ENCODE results near the gene STX1B. TPM values are rescaled to one million over a fixed set of nuclear protein-coding genes. Genes with fewer than 3 reads are reported as not detected.
"Not testable (repeated sequence)": the region's sequence is repeated elsewhere in the genome, so short reads cannot be mapped to it uniquely, and the experiment has no call there.

STX1B gene
- total RNA-seq, 2 donors from 2014 or later: 1.3 to 2.1 TPM

- Histone ChIP-seq H3K36me3 (no peaks in the 10 kb centered on the region), H3K9me3 (no peaks in the 10 kb centered on the region), H3K27me3 (no peaks in the 10 kb centered on the region), H3K4me3 (no peak overlapping the region), H3K4me1 (no peaks in the 10 kb centered on the region), H3K27ac (no peak overlapping the region)
- TF ChIP-seq, protein P1, sequence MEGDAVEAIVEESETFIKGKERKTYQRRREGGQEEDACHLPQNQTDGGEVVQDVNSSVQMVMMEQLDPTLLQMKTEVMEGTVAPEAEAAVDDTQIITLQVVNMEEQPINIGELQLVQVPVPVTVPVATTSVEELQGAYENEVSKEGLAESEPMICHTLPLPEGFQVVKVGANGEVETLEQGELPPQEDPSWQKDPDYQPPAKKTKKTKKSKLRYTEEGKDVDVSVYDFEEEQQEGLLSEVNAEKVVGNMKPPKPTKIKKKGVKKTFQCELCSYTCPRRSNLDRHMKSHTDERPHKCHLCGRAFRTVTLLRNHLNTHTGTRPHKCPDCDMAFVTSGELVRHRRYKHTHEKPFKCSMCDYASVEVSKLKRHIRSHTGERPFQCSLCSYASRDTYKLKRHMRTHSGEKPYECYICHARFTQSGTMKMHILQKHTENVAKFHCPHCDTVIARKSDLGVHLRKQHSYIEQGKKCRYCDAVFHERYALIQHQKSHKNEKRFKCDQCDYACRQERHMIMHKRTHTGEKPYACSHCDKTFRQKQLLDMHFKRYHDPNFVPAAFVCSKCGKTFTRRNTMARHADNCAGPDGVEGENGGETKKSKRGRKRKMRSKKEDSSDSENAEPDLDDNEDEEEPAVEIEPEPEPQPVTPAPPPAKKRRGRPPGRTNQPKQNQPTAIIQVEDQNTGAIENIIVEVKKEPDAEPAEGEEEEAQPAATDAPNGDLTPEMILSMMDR (IDR thresholded peaks at IDR 0.05): no peak
- DNase-seq (ENCODE audit: low spot score): no peak
Observed at GRCh38 chr16:31023252-31023602, 12.8 kb upstream of the STX1B start.

- H3K36me3 ChIP-seq: no peaks in the 10 kb centered on the region
- H3K4me3 ChIP-seq: no peak overlapping the region
- no peak overlapping the region for H3K27ac ChIP-seq
- H3K9me3 ChIP-seq: no peaks in the 10 kb centered on the region
- TF ChIP-seq, protein P1 (IDR thresholded peaks at IDR 0.05): no peak
- DNase-seq (ENCODE audit: low spot score): no peak
- no peaks in the 10 kb centered on the region for H3K27me3 ChIP-seq
- no peaks in the 10 kb centered on the region for H3K4me1 ChIP-seq
Observed at GRCh38 chr16:31022544-31023251, 12.3 kb upstream of the STX1B start.

DNA sequence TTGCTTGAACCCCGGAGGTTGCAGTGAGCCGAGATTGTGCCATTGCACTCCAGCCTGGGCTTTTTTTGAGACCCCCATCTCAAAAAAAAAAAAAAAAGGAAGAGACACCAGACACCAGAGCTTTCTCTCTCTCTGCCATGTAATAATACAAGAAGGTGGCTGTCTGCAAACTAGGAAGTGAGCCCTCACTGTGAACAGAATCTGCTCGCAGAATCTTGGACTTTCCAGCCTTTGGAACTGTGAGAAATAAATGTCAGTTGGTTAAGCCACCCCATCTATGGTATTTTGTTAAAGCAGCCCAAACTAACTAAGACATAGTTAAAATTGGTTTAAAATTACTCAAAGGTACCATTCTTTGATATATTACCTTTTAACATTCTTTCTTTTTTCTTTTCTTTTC, 10.1 kb upstream of the STX1B start:
- TF ChIP-seq, protein P1 (IDR thresholded peaks at IDR 0.05): no peak

DNA sequence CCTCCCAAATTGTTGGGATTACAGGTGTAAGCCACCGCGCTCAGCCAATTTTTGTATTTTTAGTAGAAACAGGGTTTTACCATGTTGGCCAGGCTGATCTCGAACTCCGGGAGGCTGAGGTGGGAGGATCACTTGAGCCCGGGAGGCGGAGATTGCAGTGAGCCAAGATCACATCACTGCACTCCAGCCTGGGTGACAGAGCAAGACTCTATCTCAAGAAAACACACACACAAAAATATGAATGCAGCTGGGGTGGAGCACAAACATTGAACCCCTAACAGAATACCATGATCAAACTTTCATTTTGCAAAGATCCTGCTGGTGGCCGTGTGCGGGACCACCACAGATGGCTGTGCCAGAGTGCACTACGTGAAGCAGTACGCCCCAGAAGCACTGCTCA, 7.3 kb upstream of the STX1B start:
- not testable (repeated sequence) for H3K4me1 ChIP-seq; H3K27ac ChIP-seq; H3K4me3 ChIP-seq; H3K9me3 ChIP-seq; DNase-seq (ENCODE audit: low spot score); H3K36me3 ChIP-seq; H3K27me3 ChIP-seq

More for the DNA sequence above, 10.1 kb upstream of the STX1B start:
- Histone ChIP-seq H3K27me3 (no peaks in the 10 kb centered on the region), H3K9me3 (no peaks in the 10 kb centered on the region), H3K4me3 (no peak overlapping the region), H3K4me1 (no peaks in the 10 kb centered on the region), H3K36me3 (no peaks in the 10 kb centered on the region), H3K27ac (no peak overlapping the region)
- DNase-seq (ENCODE audit: low spot score): no peak

- no peak for DNase-seq (ENCODE audit: low spot score)
- Histone ChIP-seq H3K9me3 (no peaks in the 10 kb centered on the region), H3K27ac (no peak overlapping the region), H3K27me3 (peaks cover 3 to 4% of the 10 kb centered on the region in 2 donors), H3K36me3 (no peaks in the 10 kb centered on the region), H3K4me1 (no peaks in the 10 kb centered on the region), H3K4me3 (no peak overlapping the region)
- TF ChIP-seq, protein P1 (IDR thresholded peaks at IDR 0.05): no peak
Observed at GRCh38 chr16:31016018-31016417, 5.6 kb upstream of the STX1B start.

- not testable (repeated sequence) for H3K9me3 ChIP-seq; DNase-seq (ENCODE audit: low spot score); H3K36me3 ChIP-seq; H3K4me1 ChIP-seq; H3K4me3 ChIP-seq; H3K27ac ChIP-seq
- H3K27me3 ChIP-seq: peaks cover 10 to 12% of the 10 kb centered on the region in 2 donors
Observed at GRCh38 chr16:31013292-31013691, 2.9 kb upstream of the STX1B start.

DNA sequence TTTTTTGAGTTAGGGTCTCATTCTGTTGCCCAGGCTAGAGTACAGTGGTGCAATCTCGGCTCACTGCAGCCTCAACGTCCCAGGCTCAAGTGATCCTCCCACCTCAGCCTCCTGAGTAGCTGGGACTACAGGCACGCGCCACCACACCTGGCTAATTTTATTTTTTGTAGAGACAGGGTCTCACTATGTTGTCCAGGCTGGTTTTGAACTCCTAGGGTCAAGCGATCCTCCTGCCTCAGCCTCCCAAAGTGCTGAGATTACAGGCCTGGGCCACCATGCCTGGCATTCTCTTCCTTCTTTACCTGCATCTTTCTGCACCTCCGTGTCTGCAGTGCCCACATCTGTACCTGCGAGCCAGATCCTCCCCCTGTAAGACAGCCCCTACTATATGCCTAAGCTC, 1.4 kb upstream of the STX1B start:
- H3K27ac ChIP-seq; H3K4me3 ChIP-seq; H3K9me3 ChIP-seq; DNase-seq (ENCODE audit: low spot score); H3K4me1 ChIP-seq; H3K36me3 ChIP-seq: not testable (repeated sequence)
- H3K27me3 ChIP-seq: peaks cover 10 to 12% of the 10 kb centered on the region in 2 donors
